A549 (cell line): ENCODE measurements around the gene NKTR. TPM values are rescaled to one million over a fixed set of nuclear protein-coding genes. Genes with fewer than 3 reads are reported as not detected.

Experiments
- ATAC-seq, 2 experiments: fragments of 200-7000 bp in 1 of 2; fragments of >200 bp in 1 of 2; cut with Nextera tagmentation in 1 of 2; cut with Tn5 transposase in 1 of 2; 3 replicates each; pipeline versions ENCODE4 v1.8.0 to v1.9.1; 2018 to 2020; ENCODE audit warnings: mild to moderate bottlenecking in 1 of 2, moderate library complexity in 1 of 2
- CTCF ChIA-PET: fragments of 300-600 bp; sonication (Branson Sonifier 250); formaldehyde crosslinking; extraction: SDS; loops from one replicate; lab custom pipeline; 2021; ENCODE audit warnings: antibody characterized with exemption, inconsistent platforms; lab: Yijun Ruan, JAX
- POLR2A ChIA-PET: fragments of 350-600 bp; formaldehyde crosslinking; extraction: SDS; loops from one replicate; lab custom pipeline; 2021; ENCODE audit warnings: antibody characterized with exemption, inconsistent platforms; lab: Yijun Ruan, JAX
- DNase-seq, 2 experiments: peaks; one replicate each; pipeline versions ENCODE4 v3.0.0 to v3.0.0-alpha.2; 2011 to 2016; ENCODE audit warnings: low read depth in 1 of 2, low spot score in 1 of 2
- FAIRE-seq: peaks from 2 replicates; lab custom pipeline; 2011; peaks lifted over from hg19 to GRCh38; lab: Jason Lieb, UNC
- H3K27ac ChIP-seq, 2 experiments: fragments of >200 bp; sonication (Bioruptor Twin); formaldehyde crosslinking; 3 replicates each; pipeline ENCODE4 v1.5.1; 2016 to 2017
- H3K4me1 ChIP-seq: fragments of >200 bp; sonication (Bioruptor Twin); formaldehyde crosslinking; 3 replicates; pipeline ENCODE4 v1.6.1; 2016
- H3K4me2 ChIP-seq: fragments of >200 bp; sonication (Bioruptor Twin); formaldehyde crosslinking; 3 replicates; pipeline ENCODE4 v1.6.1; 2016
- H3K4me3 ChIP-seq: fragments of >200 bp; sonication (Bioruptor Twin); formaldehyde crosslinking; 3 replicates; pipeline ENCODE4 v1.5.1; 2016
- H3K9me3 ChIP-seq: fragments of >200 bp; sonication (Bioruptor Twin); formaldehyde crosslinking; 3 replicates; pipeline ENCODE4 v1.6.1; 2016
- BHLHE40 ChIP-seq: IDR thresholded peaks from 2 replicates; pipeline ENCODE4 v1.6.1; 2012; ENCODE audit warnings: low read depth, low read length, inconsistent platforms
- CBX8 ChIP-seq: fragments of 200-600 bp; sonication (generic); IDR thresholded peaks from 2 replicates; pipeline ENCODE4 v1.6.1; 2016
- CHD2 ChIP-seq: fragments of 150-350 bp; IDR thresholded peaks from 2 replicates; pipeline ENCODE4 v1.6.1; 2014; ENCODE audit warnings: low read length; ENCODE audit not compliant: partially characterized antibody
- EHMT2 ChIP-seq: fragments of 200-600 bp; sonication (generic); IDR thresholded peaks from 2 replicates; pipeline ENCODE4 v1.6.1; 2016; ENCODE audit warnings: antibody characterized with exemption, low read depth, mild to moderate bottlenecking, moderate library complexity
- EP300 ChIP-seq, 2 experiments: fragments of >200 bp; sonication (Bioruptor Twin); formaldehyde crosslinking; IDR thresholded peaks; 2 replicates in 1 of 2; 3 replicates in 1 of 2; pipeline ENCODE4 v1.6.1; 2016 to 2017
- FOSB ChIP-seq: fragments of 250-450 bp; sonication (Bioruptor Pico); IDR thresholded peaks from 2 replicates; pipeline ENCODE4 v1.5.0; 2020; ENCODE audit warnings: mild to moderate bottlenecking, moderate library complexity
- FOXS1 ChIP-seq: fragments of 250-450 bp; sonication (Bioruptor Pico); IDR thresholded peaks from 2 replicates; pipeline ENCODE4 v1.5.0; 2020; ENCODE audit warnings: mild to moderate bottlenecking, moderate library complexity
- GATA3 ChIP-seq: IDR thresholded peaks from 2 replicates; pipeline ENCODE4 v1.6.1; 2012; ENCODE audit warnings: borderline replicate concordance
- HOXA7 ChIP-seq: fragments of 250-450 bp; sonication (Bioruptor Pico); IDR thresholded peaks from 2 replicates; pipeline ENCODE4 v1.5.0; 2020; ENCODE audit warnings: mild to moderate bottlenecking, moderate library complexity
- HOXB5 ChIP-seq: fragments of 250-450 bp; sonication (Bioruptor Pico); IDR thresholded peaks from 2 replicates; pipeline ENCODE4 v1.5.0; 2020; ENCODE audit warnings: mild to moderate bottlenecking, moderate library complexity
- SREBF2 ChIP-seq: fragments of 450-650 bp; IDR thresholded peaks from 2 replicates; pipeline ENCODE4 v1.6.1; 2014; ENCODE audit warnings: mild to moderate bottlenecking, moderate library complexity
- ZFP36 ChIP-seq: fragments of 450-650 bp; IDR thresholded peaks from 2 replicates; pipeline ENCODE4 v1.6.1; 2014; ENCODE audit warnings: borderline replicate concordance; ENCODE audit not compliant: partially characterized antibody
- WGBS: methylation state at CpG from one replicate; pipeline ENCODE4 v1.1.6; 2017; ENCODE audit errors: missing lambda C conversion rate; 5-methylcytosine and 5-hydroxymethylcytosine counted together
- polyA plus RNA-seq, 4 experiments: library from polyadenylated mRNA; depleted of rRNA in 3 of 4; stranded (reverse); fragments of >200 nt; fragmentation: RNase III in 1 of 4; extraction: RNeasy Plus Mini Kit Qiagen cat#74134 plus additional on column Dnase treatment in 1 of 4; gene quantifications; 2 replicates in 3 of 4; 3 replicates in 1 of 4; pipeline ENCODE4 v1.2.3, GENCODE V29; 2011 to 2017
- TF ChIP-seq, protein P1 (sequence below): IDR thresholded peaks from 2 replicates; pipeline ENCODE4 v1.6.1; 2012; ENCODE audit warnings: low read depth, borderline replicate concordance
- TF ChIP-seq, protein P2 (sequence below): fragments of 150-350 bp; IDR thresholded peaks from 2 replicates; pipeline ENCODE4 v1.6.1; 2014; ENCODE audit warnings: low read depth, mild to moderate bottlenecking, low read length
- TF ChIP-seq, protein P3 (sequence below): fragments of >200 bp; sonication (Bioruptor Twin); formaldehyde crosslinking; IDR thresholded peaks from 2 replicates; pipeline ENCODE4 v1.6.1; 2016
- TF ChIP-seq, protein P4 (sequence below): IDR thresholded peaks from 2 replicates; pipeline ENCODE4 v1.6.1; 2012
- TF ChIP-seq, protein P5 (sequence below): fragments of 450-650 bp; IDR thresholded peaks from 2 replicates; pipeline ENCODE4 v1.6.1; 2014; ENCODE audit warnings: antibody characterized with exemption
- TF ChIP-seq, protein P6 (sequence below): fragments of 250-450 bp; sonication (Bioruptor Pico); IDR thresholded peaks from 2 replicates; pipeline ENCODE4 v1.5.0; 2021; ENCODE audit warnings: mild to moderate bottlenecking, moderate library complexity, borderline replicate concordance
- TF ChIP-seq, protein P7 (sequence below): fragments of 200-600 bp; sonication (generic); IDR thresholded peaks from 2 replicates; pipeline ENCODE4 v1.6.1; 2016; ENCODE audit warnings: antibody characterized with exemption, mild to moderate bottlenecking, moderate library complexity

NKTR gene
- polyA plus RNA-seq, 2 of the 4 experiments (the other 2 are of a cell fraction): 16.2 to 49.3 TPM

DNA sequence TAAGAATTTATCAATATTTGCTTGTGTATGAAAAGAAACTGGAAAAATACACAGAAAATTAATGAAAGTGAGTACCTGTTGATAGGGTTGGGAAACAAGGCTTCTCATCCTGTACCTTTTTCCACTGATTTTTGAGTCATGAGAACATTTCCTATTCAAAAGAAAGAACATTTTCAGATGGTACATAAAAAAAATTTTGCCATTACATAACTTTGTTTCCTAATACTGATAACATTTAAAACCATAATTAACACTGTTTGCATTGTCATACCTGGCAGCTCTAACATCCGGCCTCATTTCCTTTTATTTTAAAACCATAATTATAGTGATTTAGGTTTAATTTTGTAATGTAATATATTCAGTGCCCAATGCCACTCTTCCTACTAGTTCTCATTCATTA lies 11.7 kb downstream of the NKTR start:
- no peak overlapping the region for H3K4me2 ChIP-seq
- H3K4me1 ChIP-seq: peaks cover 11% of the 10 kb centered on the region; the same call in 2 of the 3 replicates
- ATAC-seq (no peak), DNase-seq (no peak), FAIRE-seq (no peak)
- no peak overlapping the region for H3K27ac ChIP-seq
- no peak for TF ChIP-seq FOXS1 (CRISPR knock-in tag)
- TF ChIP-seq CHD2: no peak
- no peak for TF ChIP-seq FOSB (CRISPR knock-in tag)
- no peak for TF ChIP-seq ZFP36
- TF ChIP-seq, protein P1, sequence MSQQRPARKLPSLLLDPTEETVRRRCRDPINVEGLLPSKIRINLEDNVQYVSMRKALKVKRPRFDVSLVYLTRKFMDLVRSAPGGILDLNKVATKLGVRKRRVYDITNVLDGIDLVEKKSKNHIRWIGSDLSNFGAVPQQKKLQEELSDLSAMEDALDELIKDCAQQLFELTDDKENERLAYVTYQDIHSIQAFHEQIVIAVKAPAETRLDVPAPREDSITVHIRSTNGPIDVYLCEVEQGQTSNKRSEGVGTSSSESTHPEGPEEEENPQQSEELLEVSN: no peak
- no peak for TF ChIP-seq EHMT2
- TF ChIP-seq SREBF2: no peak
- TF ChIP-seq, protein P2, sequence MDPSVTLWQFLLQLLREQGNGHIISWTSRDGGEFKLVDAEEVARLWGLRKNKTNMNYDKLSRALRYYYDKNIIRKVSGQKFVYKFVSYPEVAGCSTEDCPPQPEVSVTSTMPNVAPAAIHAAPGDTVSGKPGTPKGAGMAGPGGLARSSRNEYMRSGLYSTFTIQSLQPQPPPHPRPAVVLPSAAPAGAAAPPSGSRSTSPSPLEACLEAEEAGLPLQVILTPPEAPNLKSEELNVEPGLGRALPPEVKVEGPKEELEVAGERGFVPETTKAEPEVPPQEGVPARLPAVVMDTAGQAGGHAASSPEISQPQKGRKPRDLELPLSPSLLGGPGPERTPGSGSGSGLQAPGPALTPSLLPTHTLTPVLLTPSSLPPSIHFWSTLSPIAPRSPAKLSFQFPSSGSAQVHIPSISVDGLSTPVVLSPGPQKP: no peak
- TF ChIP-seq, protein P3, sequence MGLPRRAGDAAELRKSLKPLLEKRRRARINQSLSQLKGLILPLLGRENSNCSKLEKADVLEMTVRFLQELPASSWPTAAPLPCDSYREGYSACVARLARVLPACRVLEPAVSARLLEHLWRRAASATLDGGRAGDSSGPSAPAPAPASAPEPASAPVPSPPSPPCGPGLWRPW: no peak
- TF ChIP-seq, protein P4, sequence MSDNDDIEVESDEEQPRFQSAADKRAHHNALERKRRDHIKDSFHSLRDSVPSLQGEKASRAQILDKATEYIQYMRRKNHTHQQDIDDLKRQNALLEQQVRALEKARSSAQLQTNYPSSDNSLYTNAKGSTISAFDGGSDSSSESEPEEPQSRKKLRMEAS: no peak
- TF ChIP-seq, protein P5, sequence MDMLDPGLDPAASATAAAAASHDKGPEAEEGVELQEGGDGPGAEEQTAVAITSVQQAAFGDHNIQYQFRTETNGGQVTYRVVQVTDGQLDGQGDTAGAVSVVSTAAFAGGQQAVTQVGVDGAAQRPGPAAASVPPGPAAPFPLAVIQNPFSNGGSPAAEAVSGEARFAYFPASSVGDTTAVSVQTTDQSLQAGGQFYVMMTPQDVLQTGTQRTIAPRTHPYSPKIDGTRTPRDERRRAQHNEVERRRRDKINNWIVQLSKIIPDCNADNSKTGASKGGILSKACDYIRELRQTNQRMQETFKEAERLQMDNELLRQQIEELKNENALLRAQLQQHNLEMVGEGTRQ: no peak
- no peak for TF ChIP-seq EP300 (IDR thresholded peaks at IDR 0.05)
- TF ChIP-seq CBX8: no peak
- TF ChIP-seq, protein P6, sequence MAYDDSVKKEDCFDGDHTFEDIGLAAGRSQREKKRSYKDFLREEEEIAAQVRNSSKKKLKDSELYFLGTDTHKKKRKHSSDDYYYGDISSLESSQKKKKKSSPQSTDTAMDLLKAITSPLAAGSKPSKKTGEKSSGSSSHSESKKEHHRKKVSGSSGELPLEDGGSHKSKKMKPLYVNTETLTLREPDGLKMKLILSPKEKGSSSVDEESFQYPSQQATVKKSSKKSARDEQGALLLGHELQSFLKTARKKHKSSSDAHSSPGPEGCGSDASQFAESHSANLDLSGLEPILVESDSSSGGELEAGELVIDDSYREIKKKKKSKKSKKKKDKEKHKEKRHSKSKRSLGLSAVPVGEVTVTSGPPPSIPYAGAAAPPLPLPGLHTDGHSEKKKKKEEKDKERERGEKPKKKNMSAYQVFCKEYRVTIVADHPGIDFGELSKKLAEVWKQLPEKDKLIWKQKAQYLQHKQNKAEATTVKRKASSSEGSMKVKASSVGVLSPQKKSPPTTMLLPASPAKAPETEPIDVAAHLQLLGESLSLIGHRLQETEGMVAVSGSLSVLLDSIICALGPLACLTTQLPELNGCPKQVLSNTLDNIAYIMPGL (CRISPR knock-in tag): no peak
- TF ChIP-seq, protein P7, sequence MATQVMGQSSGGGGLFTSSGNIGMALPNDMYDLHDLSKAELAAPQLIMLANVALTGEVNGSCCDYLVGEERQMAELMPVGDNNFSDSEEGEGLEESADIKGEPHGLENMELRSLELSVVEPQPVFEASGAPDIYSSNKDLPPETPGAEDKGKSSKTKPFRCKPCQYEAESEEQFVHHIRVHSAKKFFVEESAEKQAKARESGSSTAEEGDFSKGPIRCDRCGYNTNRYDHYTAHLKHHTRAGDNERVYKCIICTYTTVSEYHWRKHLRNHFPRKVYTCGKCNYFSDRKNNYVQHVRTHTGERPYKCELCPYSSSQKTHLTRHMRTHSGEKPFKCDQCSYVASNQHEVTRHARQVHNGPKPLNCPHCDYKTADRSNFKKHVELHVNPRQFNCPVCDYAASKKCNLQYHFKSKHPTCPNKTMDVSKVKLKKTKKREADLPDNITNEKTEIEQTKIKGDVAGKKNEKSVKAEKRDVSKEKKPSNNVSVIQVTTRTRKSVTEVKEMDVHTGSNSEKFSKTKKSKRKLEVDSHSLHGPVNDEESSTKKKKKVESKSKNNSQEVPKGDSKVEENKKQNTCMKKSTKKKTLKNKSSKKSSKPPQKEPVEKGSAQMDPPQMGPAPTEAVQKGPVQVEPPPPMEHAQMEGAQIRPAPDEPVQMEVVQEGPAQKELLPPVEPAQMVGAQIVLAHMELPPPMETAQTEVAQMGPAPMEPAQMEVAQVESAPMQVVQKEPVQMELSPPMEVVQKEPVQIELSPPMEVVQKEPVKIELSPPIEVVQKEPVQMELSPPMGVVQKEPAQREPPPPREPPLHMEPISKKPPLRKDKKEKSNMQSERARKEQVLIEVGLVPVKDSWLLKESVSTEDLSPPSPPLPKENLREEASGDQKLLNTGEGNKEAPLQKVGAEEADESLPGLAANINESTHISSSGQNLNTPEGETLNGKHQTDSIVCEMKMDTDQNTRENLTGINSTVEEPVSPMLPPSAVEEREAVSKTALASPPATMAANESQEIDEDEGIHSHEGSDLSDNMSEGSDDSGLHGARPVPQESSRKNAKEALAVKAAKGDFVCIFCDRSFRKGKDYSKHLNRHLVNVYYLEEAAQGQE: no peak
- TF ChIP-seq GATA3: no peak
- TF ChIP-seq HOXB5 (CRISPR knock-in tag): no peak
- TF ChIP-seq BHLHE40: no peak
- TF ChIP-seq HOXA7 (CRISPR knock-in tag): no peak
- H3K9me3 ChIP-seq: no peaks in the 10 kb centered on the region
- 92% methylated on average over 1 of the region's 1 CpG for WGBS
- ChIA-PET CTCF (interaction anchor here (0.8 to 0.9 kb wide), 2 partner anchors 12 to 133 kb away, joined by 3 read pairs; no protein-coding TSS in a partner anchor), POLR2A (no interaction called here)
- H3K4me3 ChIP-seq: no peak overlapping the region
